ENCODE results near the gene HAUS1.
"Not testable (repeated sequence)": the region's sequence is repeated elsewhere in the genome, so short reads cannot be mapped to it uniquely, and the experiment has no call there.

Gene HAUS1

GRCh38 chr18:46084431-46084830 is 19.8 kb upstream of the HAUS1 start:
- no peak overlapping the region for H3K4me3 ChIP-seq (ENCODE audit: low read length)
- no peak for TF ChIP-seq CTCF (IDR thresholded peaks at IDR 0.05; ENCODE audit: insufficient read depth, low read depth, low read length, missing control alignments)
- no peak for DNase-seq (ENCODE audit: low read depth)

- H3K4me3 ChIP-seq (ENCODE audit: low read length); DNase-seq (ENCODE audit: low read depth): not testable (repeated sequence)
Measured at GRCh38 chr18:46088501-46088900, 15.7 kb upstream of the HAUS1 start.

GRCh38 chr18:46095532-46095931 is 8.7 kb upstream of the HAUS1 start:
- H3K4me3 ChIP-seq (ENCODE audit: low read length) = no peak overlapping the region
- no peak for DNase-seq (ENCODE audit: low read depth)
- no peak for TF ChIP-seq CTCF (IDR thresholded peaks at IDR 0.05; ENCODE audit: insufficient read depth, low read depth, low read length, missing control alignments)

- peak overlapping the region; percentile 52 for H3K4me3 ChIP-seq (ENCODE audit: low read length)
- no peak for DNase-seq (ENCODE audit: low read depth)
- no peak for TF ChIP-seq CTCF (IDR thresholded peaks at IDR 0.05; ENCODE audit: insufficient read depth, low read depth, low read length, missing control alignments)
Measured at GRCh38 chr18:46096651-46097300, 7.4 kb upstream of the HAUS1 start.

GRCh38 chr18:46097431-46097800 is 6.8 kb upstream of the HAUS1 start:
- no peak for DNase-seq (ENCODE audit: low read depth)
- TF ChIP-seq CTCF (IDR thresholded peaks at IDR 0.05; ENCODE audit: insufficient read depth, low read depth, low read length, missing control alignments) = no peak
- peak overlapping the region; percentile 52 for H3K4me3 ChIP-seq (ENCODE audit: low read length)

- DNase-seq (ENCODE audit: low read depth) = peak; percentile 82
- peak within 1 kb of the TSS; percentile 52 for H3K4me3 ChIP-seq (ENCODE audit: low read length)
- TF ChIP-seq CTCF (IDR thresholded peaks at IDR 0.05; ENCODE audit: insufficient read depth, low read depth, low read length, missing control alignments) = no peak
Measured at GRCh38 chr18:46097801-46098615, 6.2 kb upstream of the HAUS1 start, which contains the start of gene ATP5F1A. Gene ATP5F1A, minus strand, starts transcription at chr18:46098296. Its CDS starts 65 bp downstream, at chr18:46098231.

GRCh38 chr18:46098616-46098933 is 5.6 kb upstream of the HAUS1 start:
- no peak for DNase-seq (ENCODE audit: low read depth)
- H3K4me3 ChIP-seq (ENCODE audit: low read length) = peak overlapping the region; percentile 52
- TF ChIP-seq CTCF (IDR thresholded peaks at IDR 0.05; ENCODE audit: insufficient read depth, low read depth, low read length, missing control alignments) = no peak

All from epithelial cell of esophagus (primary cell).